Neural cell (in vitro differentiated cells): Measurements from ENCODE around the gene DNAJC6. TPM values are rescaled to one million over a fixed set of nuclear protein-coding genes. Genes with fewer than 3 reads are reported as not detected.

ENCODE experiments used
- H2AFZ ChIP-seq: fragments of 200-600, 300-800 bp; sonication (generic), shearing (Covaris generic); 2 replicates; pipeline ENCODE4 v1.6.0; 2014; ENCODE audit warnings: low read depth, mild to moderate bottlenecking, antibody characterized with exemption, low read length, moderate library complexity
- H3F3A ChIP-seq: fragments of 200-600 bp; shearing (Covaris generic); 2 replicates; pipeline ENCODE4 v1.6.1; 2016; ENCODE audit warnings: mild to moderate bottlenecking, moderate library complexity, mixed read lengths, antibody characterized with exemption, low read length; ENCODE audit not compliant: insufficient read depth, poor library complexity, severe bottlenecking
- H3K27ac ChIP-seq: fragments of 200-600, 300-800 bp; sonication (generic), shearing (Covaris generic); 2 replicates; pipeline ENCODE4 v1.5.1; 2014; ENCODE audit warnings: mild to moderate bottlenecking, low read length, moderate library complexity
- H3K27me3 ChIP-seq: fragments of 300-800, 200-600 bp; sonication (generic), shearing (Covaris generic); 2 replicates; pipeline ENCODE4 v1.6.0; 2014; ENCODE audit warnings: mild to moderate bottlenecking, low read depth, low read length, moderate library complexity; ENCODE audit not compliant: insufficient read depth
- H3K36me3 ChIP-seq: fragments of 300-800, 200-600 bp; sonication (generic), shearing (Covaris generic); 2 replicates; pipeline ENCODE4 v1.5.1; 2014; ENCODE audit warnings: mild to moderate bottlenecking, antibody characterized with exemption, low read length, moderate library complexity; ENCODE audit not compliant: insufficient read depth
- H3K4me2 ChIP-seq: fragments of 300-800, 200-600 bp; sonication (generic), shearing (Covaris generic); 2 replicates; pipeline ENCODE4 v1.6.0; 2014; ENCODE audit warnings: mild to moderate bottlenecking, low read length
- H3K4me3 ChIP-seq: fragments of 300-800, 200-600 bp; sonication (generic), shearing (Covaris generic); 2 replicates; pipeline ENCODE4 v1.5.1; 2014; ENCODE audit warnings: mild to moderate bottlenecking, low read length, moderate library complexity
- H3K79me2 ChIP-seq: fragments of 200-600 bp; shearing (Covaris generic); replicated peaks from 2 replicates; pipeline ENCODE4 v1.6.0; 2014; ENCODE audit warnings: mild to moderate bottlenecking, low read length, moderate library complexity; ENCODE audit not compliant: insufficient read depth
- H3K9ac ChIP-seq: fragments of 300-800, 200-600 bp; sonication (generic), shearing (Covaris generic); 2 replicates; pipeline ENCODE4 v1.6.1; 2016; ENCODE audit warnings: mild to moderate bottlenecking, low read length, mixed read lengths
- H3K9me2 ChIP-seq: fragments of 200-600 bp; shearing (Covaris generic); 2 replicates; pipeline ENCODE4 v1.6.1; 2016; ENCODE audit warnings: mild to moderate bottlenecking, low read length, mixed read lengths; ENCODE audit not compliant: insufficient read depth
- H3K9me3 ChIP-seq: fragments of 200-600, 300-800 bp; sonication (generic), shearing (Covaris generic); 2 replicates; pipeline ENCODE4 v1.6.1; 2016; ENCODE audit warnings: mild to moderate bottlenecking, mixed run types, low read length, moderate library complexity, mixed read lengths
- H4K20me1 ChIP-seq: fragments of 200-600 bp; shearing (Covaris generic); 2 replicates; pipeline ENCODE4 v1.6.1; 2016; ENCODE audit warnings: mild to moderate bottlenecking, mixed run types; ENCODE audit not compliant: insufficient read depth
- EP300 ChIP-seq: fragments of 450-650 bp; conservative IDR thresholded peaks from 2 replicates; pipeline ENCODE4 v1.6.1; 2014; ENCODE audit warnings: antibody characterized with exemption, mild to moderate bottlenecking, moderate library complexity; ENCODE audit not compliant: poor library complexity, severe bottlenecking
- EZH2 ChIP-seq: fragments of 200-600, 300-800 bp; shearing (Covaris generic), sonication (generic); IDR thresholded peaks from 2 replicates; pipeline ENCODE4 v1.6.1; 2014; ENCODE audit warnings: antibody characterized with exemption, low read length, borderline replicate concordance, mild to moderate bottlenecking; ENCODE audit not compliant: insufficient read depth, poor library complexity, severe bottlenecking
- MXI1 ChIP-seq: fragments of 450-650 bp; conservative IDR thresholded peaks from 2 replicates; pipeline ENCODE4 v1.6.1; 2014; ENCODE audit warnings: antibody characterized with exemption, mild to moderate bottlenecking; ENCODE audit not compliant: poor library complexity, severe bottlenecking
- POLR2AphosphoS5 ChIP-seq: IDR thresholded peaks from 2 replicates; pipeline ENCODE4 v1.6.1; 2012
- RAD21 ChIP-seq: fragments of 450-650 bp; conservative IDR thresholded peaks from 2 replicates; pipeline ENCODE4 v1.6.1; 2014; ENCODE audit warnings: antibody characterized with exemption, mild to moderate bottlenecking, moderate library complexity
- REST ChIP-seq: IDR thresholded peaks from 2 replicates; pipeline ENCODE4 v1.6.1; 2012; ENCODE audit warnings: borderline replicate concordance
- SMC3 ChIP-seq: fragments of 450-650 bp; conservative IDR thresholded peaks from 2 replicates; pipeline ENCODE4 v1.6.1; 2014; ENCODE audit warnings: antibody characterized with exemption, mild to moderate bottlenecking, moderate library complexity; ENCODE audit not compliant: poor library complexity
- TAF1 ChIP-seq: IDR thresholded peaks from 2 replicates; pipeline ENCODE4 v1.6.1; 2012; ENCODE audit warnings: low read depth
- polyA plus RNA-seq: library from polyadenylated mRNA; depleted of rRNA; stranded (reverse); fragments of >200 nt; gene quantifications from 2 replicates; pipeline ENCODE4 v1.2.3, GENCODE V29; 2014
- TF ChIP-seq, protein P1 (sequence below): fragments of 450-650 bp; IDR thresholded peaks from 2 replicates; pipeline ENCODE4 v1.5.1; 2014; ENCODE audit warnings: antibody characterized with exemption, mild to moderate bottlenecking, moderate library complexity; ENCODE audit not compliant: poor library complexity, severe bottlenecking

DNAJC6 gene
- polyA plus RNA-seq, 1 donor from 2014 or later = 47.1 TPM

DNA sequence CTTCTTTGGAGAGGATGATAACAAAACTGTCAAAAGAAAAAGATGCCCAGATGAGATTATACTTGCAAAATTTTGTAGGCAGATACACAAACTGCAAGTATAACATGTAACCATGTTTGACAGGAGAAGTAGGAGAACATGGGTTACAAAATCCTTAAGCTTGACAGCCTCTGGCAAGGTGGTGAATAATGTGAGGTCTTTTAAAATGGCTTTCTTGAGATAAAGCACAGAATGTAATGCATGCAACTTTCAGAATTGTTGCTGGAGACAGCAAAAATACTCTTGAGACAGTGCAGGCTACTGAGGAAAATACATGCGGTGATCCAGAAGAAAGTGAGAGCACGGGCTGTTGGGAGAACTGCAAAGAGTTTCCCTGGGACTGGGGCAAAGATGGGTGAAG is 24.7 kb downstream of the DNAJC6 start:
- no peak overlapping the region for H3K4me2 ChIP-seq
- H3K27ac ChIP-seq = no peak overlapping the region
- H3K79me2 ChIP-seq = no peaks in the 10 kb centered on the region
- H3K9ac ChIP-seq = no peak overlapping the region
- TF ChIP-seq, protein P1, sequence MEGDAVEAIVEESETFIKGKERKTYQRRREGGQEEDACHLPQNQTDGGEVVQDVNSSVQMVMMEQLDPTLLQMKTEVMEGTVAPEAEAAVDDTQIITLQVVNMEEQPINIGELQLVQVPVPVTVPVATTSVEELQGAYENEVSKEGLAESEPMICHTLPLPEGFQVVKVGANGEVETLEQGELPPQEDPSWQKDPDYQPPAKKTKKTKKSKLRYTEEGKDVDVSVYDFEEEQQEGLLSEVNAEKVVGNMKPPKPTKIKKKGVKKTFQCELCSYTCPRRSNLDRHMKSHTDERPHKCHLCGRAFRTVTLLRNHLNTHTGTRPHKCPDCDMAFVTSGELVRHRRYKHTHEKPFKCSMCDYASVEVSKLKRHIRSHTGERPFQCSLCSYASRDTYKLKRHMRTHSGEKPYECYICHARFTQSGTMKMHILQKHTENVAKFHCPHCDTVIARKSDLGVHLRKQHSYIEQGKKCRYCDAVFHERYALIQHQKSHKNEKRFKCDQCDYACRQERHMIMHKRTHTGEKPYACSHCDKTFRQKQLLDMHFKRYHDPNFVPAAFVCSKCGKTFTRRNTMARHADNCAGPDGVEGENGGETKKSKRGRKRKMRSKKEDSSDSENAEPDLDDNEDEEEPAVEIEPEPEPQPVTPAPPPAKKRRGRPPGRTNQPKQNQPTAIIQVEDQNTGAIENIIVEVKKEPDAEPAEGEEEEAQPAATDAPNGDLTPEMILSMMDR = no peak
- TF ChIP-seq POLR2AphosphoS5 (no peak), REST (no peak), SMC3 (no peak), RAD21 (no peak), EP300 (no peak), MXI1 (no peak), EZH2 (no peak), TAF1 (no peak)
- no peaks in the 10 kb centered on the region for H3K9me3 ChIP-seq
- H3F3A ChIP-seq = no peaks in the 10 kb centered on the region
- no peak overlapping the region for H3K4me3 ChIP-seq
- H4K20me1 ChIP-seq = no peaks in the 10 kb centered on the region
- H3K36me3 ChIP-seq = no peaks in the 10 kb centered on the region
- H3K27me3 ChIP-seq = no peaks in the 10 kb centered on the region
- H2AFZ ChIP-seq = no peak overlapping the region
- H3K9me2 ChIP-seq = no peaks in the 10 kb centered on the region

- no peak overlapping the region for H3K4me2 ChIP-seq
- no peaks in the 10 kb centered on the region for H4K20me1 ChIP-seq
- no peaks in the 10 kb centered on the region for H3K9me3 ChIP-seq
- H3K27ac ChIP-seq = no peak overlapping the region
- no peaks in the 10 kb centered on the region for H3F3A ChIP-seq
- no peaks in the 10 kb centered on the region for H3K79me2 ChIP-seq
- H3K4me3 ChIP-seq = no peak overlapping the region
- H3K27me3 ChIP-seq = no peaks in the 10 kb centered on the region
- H3K9ac ChIP-seq = no peak overlapping the region
- H3K36me3 ChIP-seq = no peaks in the 10 kb centered on the region
- H3K9me2 ChIP-seq = no peaks in the 10 kb centered on the region
- H2AFZ ChIP-seq = no peak overlapping the region
- TF ChIP-seq REST = no peak
- no peak for TF ChIP-seq TAF1
- TF ChIP-seq EP300 = no peak
- TF ChIP-seq EZH2 = no peak
- no peak for TF ChIP-seq SMC3
- TF ChIP-seq, protein P1 = no peak
- no peak for TF ChIP-seq RAD21
- TF ChIP-seq MXI1 = no peak
- TF ChIP-seq POLR2AphosphoS5 = no peak
Measured at GRCh38 chr1:65339866-65340468, 30.6 kb downstream of the DNAJC6 start.
